GM18870 (cell line): ENCODE results near the gene ULK2.

ENCODE experiments used
- ATAC-seq: cut with Tn5 transposase; IDR thresholded peaks from one replicate; pipeline ENCODE4 v1.9.1; 2021; ENCODE audit warnings: moderate library complexity; ENCODE audit not compliant: unreplicated experiment

The ULK2 gene

GRCh38 chr17:19728084-19728495 is 139.6 kb downstream of the ULK2 start:
- no peak for ATAC-seq

- ATAC-seq = no peak
Measured at GRCh38 chr17:19727501-19728078, 140.1 kb downstream of the ULK2 start.

GRCh38 chr17:19726631-19727376 is 140.9 kb downstream of the ULK2 start:
- no peak for ATAC-seq

- no peak for ATAC-seq
Measured at GRCh38 chr17:19725486-19725885, 142.2 kb downstream of the ULK2 start.

- no peak for ATAC-seq
Measured at GRCh38 chr17:19724501-19725420, 143.0 kb downstream of the ULK2 start.

GRCh38 chr17:19723964-19724363 is 143.8 kb downstream of the ULK2 start:
- ATAC-seq = no peak
